C4-2B (cell line): Measurements from ENCODE around the gene FBXL17.

Experiments
- H3K27ac ChIP-seq: fragments of 450-650 bp; 2 replicates; pipeline ENCODE4 v1.5.1; 2017
- CTCF ChIP-seq: fragments of 450-650 bp; conservative IDR thresholded peaks from 2 replicates; pipeline ENCODE4 v1.5.1; 2017; ENCODE audit warnings: mild to moderate bottlenecking
- ZFX ChIP-seq: fragments of 450-650 bp; IDR thresholded peaks from 2 replicates; pipeline ENCODE4 v1.6.1; 2017

FBXL17 gene

DNA sequence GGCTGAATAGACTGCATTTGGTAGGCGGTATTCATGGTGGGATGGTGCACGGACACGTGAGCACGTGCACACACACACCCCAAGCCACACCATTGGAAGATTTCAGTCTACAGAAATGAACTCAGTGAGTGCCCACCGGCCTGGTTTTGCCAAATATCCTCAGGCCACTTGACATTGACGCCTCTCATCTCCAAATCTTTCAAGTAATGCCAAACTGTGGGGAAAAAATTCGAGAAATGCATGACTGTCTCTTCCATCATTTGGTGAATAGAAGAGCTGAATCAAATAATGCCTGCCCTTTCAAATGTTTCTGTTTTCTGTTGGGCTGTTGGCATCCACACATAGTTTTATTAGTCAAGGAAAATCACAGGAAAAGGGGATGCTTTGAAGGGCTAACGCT lies 528.9 kb downstream of the FBXL17 start:
- H3K27ac ChIP-seq, result no peak overlapping the region
- TF ChIP-seq CTCF (no peak), ZFX (no peak)

DNA sequence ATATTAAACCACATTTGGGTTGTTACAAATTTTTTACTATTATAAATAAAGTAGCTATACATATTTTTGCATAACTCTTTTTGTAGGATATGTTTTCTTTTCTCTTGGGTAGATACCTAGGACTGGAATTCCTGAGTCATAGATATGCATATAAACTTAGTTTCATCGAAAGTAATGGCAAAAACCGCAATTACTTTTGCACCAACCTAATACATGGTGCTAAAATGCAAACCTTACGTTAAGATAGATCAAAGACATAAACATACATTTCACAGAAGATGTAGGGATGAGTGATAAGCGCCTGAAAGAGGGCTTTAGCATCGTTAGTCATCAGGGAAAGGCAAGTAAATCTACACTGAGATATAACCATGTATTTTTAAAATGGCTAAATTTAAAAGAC lies 532.8 kb downstream of the FBXL17 start:
- TF ChIP-seq CTCF (no peak), ZFX (no peak)
- H3K27ac ChIP-seq, result no peak overlapping the region

DNA sequence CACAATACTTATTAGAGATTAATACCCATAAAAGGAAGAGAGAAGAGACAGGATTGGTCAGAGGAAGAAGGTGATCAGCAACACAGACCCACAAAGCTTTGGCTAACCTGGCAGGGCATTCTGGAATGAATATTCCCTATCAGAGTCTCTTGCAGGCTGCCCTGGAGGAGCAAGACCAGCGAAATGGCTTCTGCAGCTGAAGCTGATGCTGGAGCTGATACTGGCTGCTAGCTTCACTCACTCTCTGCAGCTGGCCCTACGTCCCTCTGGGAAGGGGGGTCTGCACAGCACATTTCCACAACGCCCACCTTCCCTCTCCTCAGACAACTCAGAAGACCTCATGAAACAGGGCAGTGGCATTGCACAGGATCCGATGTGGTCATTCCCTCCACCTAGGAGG lies 541.3 kb downstream of the FBXL17 start:
- no peak overlapping the region for H3K27ac ChIP-seq
- no peak for TF ChIP-seq CTCF
- TF ChIP-seq ZFX, result no peak

GRCh38 chr5:107840161-107840560 lies 541.7 kb downstream of the FBXL17 start:
- no peak overlapping the region for H3K27ac ChIP-seq
- no peak for TF ChIP-seq CTCF
- no peak for TF ChIP-seq ZFX

- TF ChIP-seq ZFX (no peak), CTCF (no peak)
- no peak overlapping the region for H3K27ac ChIP-seq
Observed at GRCh38 chr5:107835096-107835495, 546.8 kb downstream of the FBXL17 start.

DNA sequence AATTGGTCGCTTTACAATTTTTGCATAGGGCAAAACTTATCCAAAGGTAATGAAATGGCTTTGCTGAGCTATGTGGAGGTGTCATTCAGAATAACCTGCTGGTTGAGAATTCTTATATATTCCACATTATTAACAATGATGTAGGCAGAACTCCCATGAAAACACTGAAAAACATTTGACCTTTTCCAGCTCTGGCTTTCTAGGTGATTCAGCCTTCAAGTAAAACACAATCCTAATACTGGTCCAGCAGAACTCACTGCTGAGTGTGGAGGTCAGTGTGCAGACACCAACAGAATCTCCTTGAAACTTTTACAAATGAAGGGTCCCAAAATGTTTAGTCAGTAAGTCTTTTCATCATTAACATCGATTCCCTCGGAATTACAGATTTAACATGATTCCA lies 549.2 kb downstream of the FBXL17 start:
- TF ChIP-seq CTCF (no peak), ZFX (no peak)
- H3K27ac ChIP-seq, result no peak overlapping the region

- no peak for TF ChIP-seq ZFX
- no peak for TF ChIP-seq CTCF
Observed at GRCh38 chr5:107831612-107832395, 550.1 kb downstream of the FBXL17 start.

More at GRCh38 chr5:107831612-107832395, 550.1 kb downstream of the FBXL17 start:
- H3K27ac ChIP-seq, result no peak overlapping the region
